NCI-H2227 (cell line): Measurements from ENCODE around the gene VASH1.
"Not testable (repeated sequence)": the region's sequence is repeated elsewhere in the genome, so short reads cannot be mapped to it uniquely, and the experiment has no call there.

Source experiments
- DNase-seq: peaks from one replicate; lab custom pipeline; 2025; ENCODE audit not compliant: unreplicated experiment; lab: John Stamatoyannopoulos, UW

Gene VASH1

GRCh38 chr14:76761136-76761959 lies at the start of gene VASH1:
VASH1 (plus strand) TSS chr14:76761468; CDS start chr14:76762822, 1,354 bp downstream.
- DNase-seq: peak; percentile 78

- no peak for DNase-seq
Observed at GRCh38 chr14:76713121-76713520, 48.1 kb upstream of the VASH1 start.

DNA sequence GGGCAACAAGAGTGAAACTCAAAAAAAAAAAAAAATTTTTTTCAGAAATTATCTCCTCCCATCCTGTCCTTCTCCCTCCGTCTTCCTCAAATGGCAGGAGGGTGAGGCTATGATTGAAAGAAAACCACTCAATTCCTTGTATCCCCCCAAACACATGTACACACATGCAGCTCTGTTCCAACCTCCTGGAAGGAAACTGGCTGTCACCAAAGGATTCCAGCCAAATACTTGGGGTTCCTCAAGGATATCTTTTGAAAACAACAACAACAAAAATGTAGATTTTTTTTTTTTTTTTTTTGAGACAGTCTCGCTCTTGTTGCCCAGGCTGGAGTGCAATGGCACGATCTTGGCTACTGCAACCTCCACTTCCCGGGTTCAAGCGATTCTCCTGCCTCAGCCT lies 46.8 kb upstream of the VASH1 start:
- no peak for DNase-seq

- no peak for DNase-seq
Observed at GRCh38 chr14:76715101-76715500, 46.2 kb upstream of the VASH1 start.

DNA sequence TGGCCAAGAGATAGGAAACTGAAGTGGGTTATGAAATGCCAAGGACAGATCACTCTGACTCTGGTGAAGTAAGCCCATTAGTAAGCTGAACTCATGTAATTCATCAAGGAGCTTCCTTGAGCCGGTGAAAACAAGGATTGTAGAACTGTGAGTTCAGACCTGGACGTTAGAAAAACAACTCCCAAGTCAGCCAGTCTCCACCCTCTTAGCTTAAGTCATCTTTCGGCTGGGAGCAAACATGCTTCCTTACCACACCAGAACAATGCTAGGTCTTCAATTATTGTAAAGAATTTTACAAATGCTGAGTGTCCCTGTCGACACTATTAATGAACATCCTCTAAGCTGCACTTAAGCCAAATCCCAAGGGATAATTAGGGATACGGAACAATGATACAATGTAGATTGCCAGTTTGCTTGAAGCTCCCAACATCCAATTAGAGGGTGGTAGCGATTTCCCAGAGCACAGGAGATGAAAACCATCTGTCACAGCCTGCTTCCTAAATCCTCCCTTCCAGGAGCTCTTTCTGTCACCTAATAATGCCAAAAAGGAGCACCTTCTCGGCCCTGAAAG lies 45.7 kb upstream of the VASH1 start:
- peak; percentile 59 for DNase-seq

- no peak for DNase-seq
Observed at GRCh38 chr14:76716285-76716684, 45.0 kb upstream of the VASH1 start.

DNA sequence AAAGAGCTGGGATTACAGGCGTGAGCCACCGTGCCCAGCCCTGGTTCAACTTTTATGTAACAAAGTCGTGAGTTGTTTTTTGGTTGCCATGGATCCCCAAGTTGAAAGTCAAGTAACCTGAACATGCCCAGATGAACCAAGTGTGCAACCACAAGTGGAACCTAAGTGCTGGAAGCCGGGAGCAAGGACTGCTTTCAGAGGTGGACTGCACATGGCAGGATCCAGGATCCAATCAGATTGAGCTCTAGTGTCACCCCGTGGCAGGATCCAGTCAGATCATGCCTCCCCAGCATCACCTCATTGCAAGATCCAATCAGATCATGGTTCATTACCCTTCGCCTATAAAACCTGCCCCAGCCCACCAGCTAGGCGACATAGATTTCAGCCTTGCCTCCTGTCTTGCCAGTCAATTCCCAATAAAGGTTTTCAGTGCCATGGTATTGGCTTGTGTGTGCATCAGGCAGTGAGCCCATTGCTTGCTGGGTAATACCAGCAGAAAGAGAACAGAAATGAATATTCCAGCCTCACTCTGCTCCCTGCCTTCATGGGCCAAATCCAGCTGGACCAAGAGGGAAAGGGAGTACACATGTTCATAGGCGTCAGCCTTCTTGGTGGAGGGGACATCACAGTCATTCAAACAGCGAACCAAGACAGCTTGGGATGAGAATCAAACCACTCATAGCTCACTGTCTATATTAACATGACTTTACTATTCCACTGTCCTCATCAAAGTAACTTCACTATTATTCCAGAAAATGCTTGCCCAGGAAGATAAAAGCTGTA lies 43.6 kb upstream of the VASH1 start:
- DNase-seq: no peak

- no peak for DNase-seq
Observed at GRCh38 chr14:76718306-76719040, 42.8 kb upstream of the VASH1 start.

GRCh38 chr14:76719666-76720065 lies 41.6 kb upstream of the VASH1 start:
- DNase-seq: no peak

- peak; percentile 50 for DNase-seq
Observed at GRCh38 chr14:76720382-76720813, 40.9 kb upstream of the VASH1 start.

DNA sequence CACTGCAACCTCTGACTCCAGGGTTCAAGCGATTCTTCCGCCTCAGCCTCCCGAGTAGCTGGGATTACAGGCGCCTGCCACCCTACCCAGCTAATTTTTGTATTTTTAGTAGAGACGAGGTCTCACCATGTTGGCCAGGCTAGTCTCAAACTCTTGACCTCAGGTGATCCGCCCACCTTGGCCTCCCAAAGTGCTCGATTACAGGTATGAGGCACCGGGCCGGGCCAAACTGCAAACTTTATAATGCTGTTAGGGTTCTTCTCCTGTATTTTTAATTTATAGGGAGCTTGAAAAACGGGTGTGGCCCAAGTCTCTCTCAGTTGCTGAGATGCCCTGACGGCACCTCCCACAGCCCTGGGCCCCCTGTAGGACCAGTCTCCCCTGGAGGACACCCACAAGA lies 39.8 kb upstream of the VASH1 start:
- not testable (repeated sequence) for DNase-seq

DNA sequence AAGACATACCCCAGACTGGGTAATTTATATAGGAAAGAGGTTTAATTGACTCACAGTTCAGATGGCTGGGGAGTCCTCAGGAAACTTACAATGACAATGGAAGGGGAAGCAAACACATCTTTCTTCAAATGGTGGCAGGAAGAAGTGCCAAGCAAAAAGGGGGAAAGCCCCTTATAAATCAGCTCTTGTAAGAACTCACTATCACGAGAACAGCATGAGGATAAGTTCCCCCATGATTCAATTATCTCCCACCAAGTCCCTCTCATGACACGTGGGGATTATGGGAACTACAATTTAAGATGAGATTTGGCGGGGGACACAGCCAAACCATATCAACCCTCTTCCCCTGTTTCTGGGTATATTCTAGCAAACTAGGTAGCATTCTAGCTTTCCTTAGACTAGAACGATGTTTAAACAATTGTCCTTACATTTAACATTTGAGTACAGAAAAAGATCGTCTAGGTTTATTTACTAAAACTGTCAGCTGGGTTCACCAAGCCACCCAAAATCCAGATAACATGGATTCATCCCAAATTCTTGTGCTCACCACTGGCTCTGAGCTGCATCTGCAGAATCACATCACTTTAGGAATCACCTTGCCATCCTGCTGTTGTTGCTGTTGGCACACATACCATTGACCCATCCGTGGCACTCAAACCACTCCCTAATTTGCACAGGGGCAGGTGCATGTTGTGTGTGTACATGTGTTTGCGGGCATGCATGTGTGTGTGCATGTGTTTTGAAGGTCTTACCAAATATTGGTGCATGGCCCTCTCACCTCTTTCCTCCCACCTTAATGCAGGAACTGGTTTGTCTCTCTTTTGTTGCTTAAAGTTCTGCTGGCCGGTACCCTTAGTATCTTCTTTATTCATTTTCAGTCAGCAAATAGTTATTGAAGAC lies 36.4 kb upstream of the VASH1 start:
- DNase-seq: no peak

- no peak for DNase-seq
Observed at GRCh38 chr14:76726551-76726970, 34.7 kb upstream of the VASH1 start.

- DNase-seq: no peak
Observed at GRCh38 chr14:76727384-76727783, 33.9 kb upstream of the VASH1 start.

DNA sequence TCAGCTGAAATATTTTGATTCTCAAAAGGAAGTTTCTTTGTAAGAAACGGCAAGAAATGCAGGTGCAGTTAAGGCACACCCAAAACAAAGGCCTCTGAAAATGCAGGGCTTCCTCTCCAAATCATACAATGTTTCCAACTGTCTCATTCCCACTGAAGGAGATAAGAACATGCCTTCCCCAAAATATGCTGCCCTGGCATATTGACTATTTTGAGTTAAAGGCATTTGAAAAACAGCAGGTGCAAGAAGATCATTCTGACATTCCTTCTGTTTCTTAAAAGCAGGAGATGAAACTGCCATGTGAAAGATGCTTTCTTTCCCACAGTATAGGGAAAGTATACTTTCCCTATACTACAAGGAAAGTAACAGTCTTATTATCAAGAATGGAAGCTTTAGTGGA lies 33.4 kb upstream of the VASH1 start:
- no peak for DNase-seq

DNA sequence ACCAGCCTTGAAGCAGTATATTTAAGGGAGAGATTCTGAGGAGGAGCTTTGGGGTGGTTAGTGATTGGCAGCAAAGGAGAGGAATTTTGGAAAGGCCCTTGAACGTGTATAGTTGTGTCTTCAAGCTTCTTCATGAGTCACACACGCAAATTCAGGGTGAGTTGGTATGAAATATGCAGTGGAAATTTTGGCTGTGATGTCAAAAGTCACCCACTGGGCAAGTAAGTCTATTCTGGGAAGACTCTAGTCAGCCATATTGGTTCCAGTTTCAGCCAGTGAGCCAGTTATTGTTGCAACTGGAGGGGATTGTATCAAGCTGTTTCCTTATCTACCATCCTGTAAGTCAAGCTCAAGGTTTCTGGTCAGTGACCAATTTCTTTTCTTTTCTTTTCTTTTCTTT lies 32.0 kb upstream of the VASH1 start:
- no peak for DNase-seq

DNA sequence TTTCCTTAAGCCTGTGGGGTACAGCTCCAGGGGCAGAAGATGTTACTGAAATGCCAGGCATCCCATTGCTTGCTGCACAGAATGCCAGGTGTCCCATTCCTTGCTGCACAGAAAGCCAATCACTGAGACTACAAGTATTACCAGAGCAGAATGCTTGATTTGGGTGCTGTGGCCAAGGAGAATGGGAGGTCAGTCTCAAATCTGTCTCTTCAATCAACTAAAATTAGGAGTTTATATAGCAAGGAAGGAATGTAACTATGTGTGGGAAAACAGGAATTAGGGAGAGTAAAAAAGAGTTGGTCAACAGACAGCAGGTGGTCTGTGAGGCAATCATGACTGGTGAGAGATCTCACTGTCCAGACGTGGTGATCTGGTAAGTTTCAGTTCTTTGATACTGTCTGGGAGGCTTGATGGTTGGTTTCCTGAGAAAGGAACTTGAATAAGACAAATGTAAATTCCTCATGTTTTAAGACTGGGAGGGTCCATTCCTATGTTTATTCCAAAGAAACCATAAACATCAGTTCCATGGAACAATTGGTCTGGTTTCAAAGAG lies 31.2 kb upstream of the VASH1 start:
- no peak for DNase-seq

GRCh38 chr14:76734501-76734900 lies 26.8 kb upstream of the VASH1 start:
- not testable (repeated sequence) for DNase-seq

GRCh38 chr14:76736514-76736913 lies 24.8 kb upstream of the VASH1 start:
- DNase-seq: no peak

- no peak for DNase-seq
Observed at GRCh38 chr14:76741074-76741473, 20.2 kb upstream of the VASH1 start.
